Renal cortical epithelial cell (primary cell): Measurements from ENCODE around the gene ZNF471. TPM values are rescaled to one million over a fixed set of nuclear protein-coding genes. Genes with fewer than 3 reads are reported as not detected.

ENCODE experiments used
- DNase-seq: peaks from one replicate; pipeline ENCODE4 v3.0.0-alpha.2; 2011; ENCODE audit warnings: low read depth
- total RNA-seq: library from RNA; depleted of rRNA; stranded (reverse); fragments of >200 nt; gene quantifications from 2 replicates; pipeline ENCODE4 v1.2.3, GENCODE V29; 2014

The ZNF471 gene
- total RNA-seq, result 2.1 and 10.1 TPM in 2 replicates

GRCh38 chr19:56507446-56508289, at the start of gene ZNF471:
TSS of gene ZNF471 (plus strand) at chr19:56507855. CDS start at chr19:56511572, 3,717 bp downstream.
- DNase-seq, result peak; percentile 94

- no peak for DNase-seq
These were observed 33.3 kb upstream of the ZNF471 start for GRCh38 chr19:56474308-56474707.

- no peak for DNase-seq
These were observed 31.6 kb upstream of the ZNF471 start for GRCh38 chr19:56476093-56476492.

GRCh38 chr19:56476651-56477428, 30.8 kb upstream of the ZNF471 start, which contains the start of gene ZNF667:
TSS of gene ZNF667 (minus strand) at chr19:56477345. CDS start at chr19:56462370, 14,975 bp downstream.
- peak; percentile 77 for DNase-seq

- peak; percentile 75 for DNase-seq
These were observed 30.0 kb upstream of the ZNF471 start for GRCh38 chr19:56477429-56478338.

GRCh38 chr19:56491399-56491798, 16.3 kb upstream of the ZNF471 start:
- DNase-seq, result no peak

GRCh38 chr19:56504581-56504980, 3.1 kb upstream of the ZNF471 start:
- no peak for DNase-seq

- DNase-seq, result no peak
These were observed 679 bp downstream of the ZNF471 start for GRCh38 chr19:56508290-56508778.

GRCh38 chr19:56525214-56525860, 17.7 kb downstream of the ZNF471 start:
- no peak for DNase-seq

- DNase-seq, result no peak
These were observed 29.8 kb downstream of the ZNF471 start for GRCh38 chr19:56537442-56537841.

GRCh38 chr19:56538254-56538760, 30.7 kb downstream of the ZNF471 start:
- peak; percentile 79 for DNase-seq

GRCh38 chr19:56538761-56539263, 31.2 kb downstream of the ZNF471 start, which contains the start of gene ZFP28:
TSS of gene ZFP28 (plus strand) at chr19:56538948. CDS start at chr19:56539019, 71 bp downstream.
- peak; percentile 3 for DNase-seq

GRCh38 chr19:56543776-56544175, 36.1 kb downstream of the ZNF471 start:
- no peak for DNase-seq

GRCh38 chr19:56547535-56547934, 39.9 kb downstream of the ZNF471 start:
- no peak for DNase-seq

- DNase-seq, result no peak
These were observed 46.7 kb downstream of the ZNF471 start for GRCh38 chr19:56554272-56554869.

GRCh38 chr19:56562766-56563165, 55.1 kb downstream of the ZNF471 start:
- no peak for DNase-seq

GRCh38 chr19:56566904-56567273, 59.2 kb downstream of the ZNF471 start:
- DNase-seq, result no peak

GRCh38 chr19:56567274-56568120, 59.8 kb downstream of the ZNF471 start, which contains the start of gene ZNF470:
TSS of gene ZNF470 (plus strand) at chr19:56567468. CDS start at chr19:56570312, 2,844 bp downstream.
- DNase-seq, result peak; percentile 76

- no peak for DNase-seq
These were observed 64.9 kb downstream of the ZNF471 start for GRCh38 chr19:56572589-56572988.
